ENCODE data around the gene ABHD17A. TPM values are rescaled to one million over a fixed set of nuclear protein-coding genes. Genes with fewer than 3 reads are reported as not detected.

ABHD17A gene
- total and polyA plus RNA-seq, 9 of the 15 experiments (the other 6 are each of a cell fraction or from before 2014, with no cell fraction given) = 0.04 to 135 (median 21.8) TPM; not detected in 1

GRCh38 chr19:1875646-1876495, 9.4 kb downstream of the ABHD17A start (continued):
- TF ChIP-seq, protein P1, sequence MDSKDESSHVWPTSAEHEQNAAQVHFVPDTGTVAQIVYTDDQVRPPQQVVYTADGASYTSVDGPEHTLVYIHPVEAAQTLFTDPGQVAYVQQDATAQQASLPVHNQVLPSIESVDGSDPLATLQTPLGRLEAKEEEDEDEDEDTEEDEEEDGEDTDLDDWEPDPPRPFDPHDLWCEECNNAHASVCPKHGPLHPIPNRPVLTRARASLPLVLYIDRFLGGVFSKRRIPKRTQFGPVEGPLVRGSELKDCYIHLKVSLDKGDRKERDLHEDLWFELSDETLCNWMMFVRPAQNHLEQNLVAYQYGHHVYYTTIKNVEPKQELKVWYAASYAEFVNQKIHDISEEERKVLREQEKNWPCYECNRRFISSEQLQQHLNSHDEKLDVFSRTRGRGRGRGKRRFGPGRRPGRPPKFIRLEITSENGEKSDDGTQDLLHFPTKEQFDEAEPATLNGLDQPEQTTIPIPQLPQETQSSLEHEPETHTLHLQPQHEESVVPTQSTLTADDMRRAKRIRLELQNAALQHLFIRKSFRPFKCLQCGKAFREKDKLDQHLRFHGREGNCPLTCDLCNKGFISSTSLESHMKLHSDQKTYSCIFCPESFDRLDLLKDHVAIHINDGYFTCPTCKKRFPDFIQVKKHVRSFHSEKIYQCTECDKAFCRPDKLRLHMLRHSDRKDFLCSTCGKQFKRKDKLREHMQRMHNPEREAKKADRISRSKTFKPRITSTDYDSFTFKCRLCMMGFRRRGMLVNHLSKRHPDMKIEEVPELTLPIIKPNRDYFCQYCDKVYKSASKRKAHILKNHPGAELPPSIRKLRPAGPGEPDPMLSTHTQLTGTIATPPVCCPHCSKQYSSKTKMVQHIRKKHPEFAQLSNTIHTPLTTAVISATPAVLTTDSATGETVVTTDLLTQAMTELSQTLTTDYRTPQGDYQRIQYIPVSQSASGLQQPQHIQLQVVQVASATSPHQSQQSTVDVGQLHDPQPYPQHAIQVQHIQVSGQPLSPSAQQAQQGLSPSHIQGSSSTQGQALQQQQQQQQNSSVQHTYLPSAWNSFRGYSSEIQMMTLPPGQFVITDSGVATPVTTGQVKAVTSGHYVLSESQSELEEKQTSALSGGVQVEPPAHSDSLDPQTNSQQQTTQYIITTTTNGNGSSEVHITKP (IDR thresholded peaks at IDR 0.05; ENCODE audit: partially characterized antibody) = peak; percentile 45
- TF ChIP-seq HMBOX1 (IDR thresholded peaks at IDR 0.05) = no peak
- peak; percentile 93 for TF ChIP-seq L3MBTL2 (IDR thresholded peaks at IDR 0.05)
- no peak; the same call in 1 of the 2 replicates for TF ChIP-seq LEF1 (IDR thresholded peaks at IDR 0.05)
- TF ChIP-seq RFX1 (IDR thresholded peaks at IDR 0.05) = no peak
- TF ChIP-seq KLF16 (IDR thresholded peaks at IDR 0.05) = no peak
- no peak for TF ChIP-seq MCM3 (IDR thresholded peaks at IDR 0.05)
- peak; percentile 94 for TF ChIP-seq GMEB1 (CRISPR knock-in tag; IDR thresholded peaks at IDR 0.05)
- TF ChIP-seq NCOR1 (IDR thresholded peaks at IDR 0.05) = peak; percentile 46; the same call in 1 of the 2 replicates
- TF ChIP-seq EP300 (IDR thresholded peaks at IDR 0.05; ENCODE audit: low read length) = no peak
- TF ChIP-seq ZBTB34 (CRISPR knock-in tag; IDR thresholded peaks at IDR 0.05) = no peak
- no peak for TF ChIP-seq ZNF639 (CRISPR knock-in tag; conservative IDR thresholded peaks at IDR 0.05 in 1 of 2, IDR thresholded peaks at IDR 0.05 in 1 of 2)
- no peak for TF ChIP-seq NFRKB (IDR thresholded peaks at IDR 0.05; ENCODE audit: low read depth)
- peak; percentile 90 for TF ChIP-seq RBM25 (IDR thresholded peaks at IDR 0.05; ENCODE audit: low read depth, low read length, severe bottlenecking)

All from K562 (cell line).